SHP77 treated with DMSO at 0.1 percent for 48 hours (cell line): Measurements from ENCODE around the gene ARHGEF28.

ENCODE experiments used
- DNase-seq: peaks from one replicate; lab custom pipeline; 2025; lab: John Stamatoyannopoulos, UW

Gene ARHGEF28

DNA sequence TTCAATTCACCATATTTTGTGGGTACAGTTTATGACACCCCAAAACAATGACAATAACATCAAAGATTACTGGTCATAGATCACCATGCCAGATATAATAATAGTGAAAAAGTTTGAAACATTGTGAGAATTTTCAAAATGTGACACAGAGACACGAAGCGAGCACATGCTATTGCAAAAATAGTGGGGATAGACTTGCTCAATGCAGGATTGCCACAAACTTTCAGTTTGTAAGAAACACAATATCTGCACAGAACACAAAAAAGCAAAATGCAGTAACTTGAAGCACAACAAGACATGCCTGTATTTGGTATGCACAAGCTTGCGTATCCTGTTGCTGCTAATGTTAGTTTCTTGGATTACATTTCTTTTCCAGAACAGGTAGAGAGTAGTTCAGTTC is 35.8 kb downstream of the ARHGEF28 start:
- no peak for DNase-seq

DNA sequence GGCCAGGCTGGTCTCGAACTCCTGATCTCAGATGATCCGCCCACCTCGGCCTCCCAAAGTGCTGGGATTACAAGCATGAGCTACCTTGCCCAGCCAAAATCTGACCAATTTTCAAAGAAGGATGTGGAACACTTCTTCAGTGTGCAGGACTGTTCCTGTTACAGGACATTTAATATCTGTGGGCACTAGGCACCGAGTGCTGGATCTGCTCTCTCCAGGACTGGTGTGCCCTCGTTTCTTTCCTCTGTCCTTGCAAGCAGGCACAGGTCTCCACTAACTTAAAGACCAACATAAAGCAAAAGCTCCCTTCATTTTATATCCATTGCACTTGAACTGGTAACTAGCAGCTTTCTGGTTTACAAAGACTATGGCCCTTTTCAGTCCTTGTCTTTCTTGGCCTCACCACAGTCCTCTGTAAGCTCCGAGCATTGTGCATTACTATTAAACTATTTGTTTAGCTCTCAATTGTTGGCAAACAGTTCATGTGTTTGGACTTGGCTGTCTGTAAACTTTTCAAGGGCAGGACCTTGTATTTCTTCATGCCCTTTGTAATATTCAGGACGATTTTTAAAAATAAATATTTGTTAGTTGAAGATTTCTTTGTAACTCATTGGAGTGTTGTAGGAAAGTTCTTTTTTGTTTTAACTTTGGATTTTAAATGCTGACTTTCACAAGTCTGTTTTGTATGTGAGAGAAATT is 37.3 kb downstream of the ARHGEF28 start:
- no peak for DNase-seq

DNA sequence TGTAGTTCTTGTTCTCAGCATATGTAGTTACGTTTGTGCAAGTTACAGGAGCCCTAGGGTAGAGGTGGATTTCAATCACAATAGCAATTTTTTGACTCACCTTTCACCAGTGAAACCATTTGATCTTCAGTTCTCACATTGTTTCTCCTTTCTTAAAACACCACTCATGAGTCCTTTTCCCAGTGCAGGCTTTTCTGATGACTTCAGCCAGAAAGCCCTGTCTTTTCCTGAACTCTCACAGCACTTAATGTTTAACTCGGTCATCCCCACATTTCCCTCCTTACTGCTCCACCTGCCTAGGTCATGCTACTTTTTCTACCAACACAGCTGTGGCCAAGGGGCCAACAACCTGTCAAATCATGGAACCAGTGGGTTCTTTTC is 37.9 kb downstream of the ARHGEF28 start:
- DNase-seq, result no peak

DNA sequence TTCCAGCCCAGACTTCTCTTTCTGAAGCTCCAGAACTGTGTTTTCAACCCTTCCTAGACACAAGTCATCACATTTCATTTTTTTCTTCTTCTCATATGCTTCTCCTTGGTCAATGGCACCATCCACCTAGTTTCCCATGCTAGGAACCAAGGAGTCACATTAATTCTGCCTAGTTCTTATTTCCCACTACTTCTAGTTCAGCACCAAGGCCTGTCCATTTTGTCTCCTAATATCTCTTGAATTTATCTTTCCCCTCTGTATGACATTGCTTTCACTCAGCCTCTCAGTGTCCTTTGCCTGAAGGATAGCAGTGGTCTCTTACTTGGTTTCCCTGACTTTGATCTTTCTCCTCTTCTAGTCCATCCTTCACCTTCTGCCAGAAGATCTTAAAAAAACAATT is 38.8 kb downstream of the ARHGEF28 start:
- DNase-seq, result no peak

DNA sequence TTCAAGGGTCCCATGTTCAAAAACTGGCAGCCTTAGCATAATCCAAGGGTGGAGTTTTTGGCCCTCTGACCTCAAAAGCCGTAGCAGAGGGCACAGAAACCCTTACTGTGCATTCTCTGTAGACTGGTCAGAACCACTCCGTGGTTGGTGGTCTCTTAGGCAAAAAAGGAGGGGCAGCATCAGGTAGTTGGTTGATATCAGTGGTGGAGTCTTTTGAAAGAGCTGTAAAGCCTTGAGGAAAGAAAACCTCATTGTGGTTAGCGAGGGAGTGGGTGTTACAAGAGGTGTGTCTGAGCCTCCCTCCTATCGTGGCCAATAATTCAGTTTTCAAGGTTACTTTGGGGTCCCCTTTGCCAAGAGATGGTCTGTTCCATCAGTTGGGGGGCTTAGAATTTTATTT is 40.9 kb downstream of the ARHGEF28 start:
- no peak for DNase-seq

DNA sequence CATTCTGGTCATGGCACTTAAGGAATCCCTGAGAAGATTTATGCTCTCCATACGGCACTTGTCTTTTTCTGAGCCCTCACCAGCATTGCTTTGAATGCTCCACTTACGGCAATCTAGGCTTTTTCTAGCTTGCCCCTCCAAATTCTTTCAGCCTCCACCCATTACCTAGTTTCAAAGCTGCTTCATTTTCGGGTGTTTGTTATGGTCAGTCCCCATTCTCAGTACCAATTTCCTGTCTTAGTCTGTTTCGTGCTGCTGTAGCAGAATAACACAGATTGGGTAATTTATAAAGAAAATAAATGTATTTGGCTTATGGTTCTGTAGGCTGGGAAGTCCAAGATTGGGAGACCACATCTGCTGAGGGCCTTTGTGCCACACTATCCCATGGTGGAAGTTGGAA is 42.0 kb downstream of the ARHGEF28 start:
- DNase-seq, result no peak

DNA sequence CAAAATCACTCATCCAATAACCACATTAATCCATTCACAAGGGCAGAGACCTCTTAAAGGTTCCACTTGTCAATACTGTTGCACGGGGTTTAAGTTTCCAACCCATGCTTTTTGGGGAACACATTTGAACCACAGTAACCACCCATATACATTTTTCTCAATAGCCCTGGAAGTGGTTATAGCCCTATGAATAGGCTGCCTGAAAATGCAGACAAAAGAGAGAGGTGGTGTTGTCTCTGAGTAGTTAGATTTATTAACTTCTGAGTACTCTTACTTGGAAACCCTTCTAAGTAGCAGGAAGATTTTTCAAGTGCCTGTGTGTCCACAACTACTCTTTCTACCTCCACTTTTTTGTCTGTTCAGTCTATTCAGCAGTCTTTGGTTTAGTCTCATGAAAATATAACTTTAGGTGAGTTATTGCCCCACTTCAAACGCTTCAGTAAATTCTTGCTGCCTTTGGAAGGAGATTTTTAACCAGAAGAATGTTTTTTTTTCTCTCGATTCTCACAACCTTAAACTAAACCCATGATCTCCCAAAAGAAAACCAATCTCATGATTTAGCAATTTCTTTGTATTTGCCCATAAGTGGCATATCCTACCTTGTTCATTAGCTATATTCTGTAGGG is 42.6 kb downstream of the ARHGEF28 start:
- DNase-seq, result no peak

DNA sequence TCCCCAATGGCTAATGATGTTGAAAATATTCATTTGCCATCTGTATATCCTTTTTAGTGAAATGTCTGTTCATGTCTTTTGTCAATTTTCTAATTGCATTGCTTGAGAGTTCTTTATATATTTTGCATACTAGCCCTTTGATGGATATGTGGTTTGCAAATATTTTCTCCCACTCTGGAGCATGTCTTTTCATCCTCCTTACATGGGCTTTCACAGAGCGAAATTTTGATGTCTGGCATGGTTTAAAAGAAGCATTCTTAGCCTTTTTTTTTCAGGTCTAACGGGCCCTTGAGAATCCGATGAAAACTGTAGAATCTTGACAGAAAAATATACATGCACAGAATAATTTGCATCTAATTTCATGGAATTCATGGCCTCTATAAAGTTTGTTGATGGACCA is 44.7 kb downstream of the ARHGEF28 start:
- DNase-seq, result no peak

DNA sequence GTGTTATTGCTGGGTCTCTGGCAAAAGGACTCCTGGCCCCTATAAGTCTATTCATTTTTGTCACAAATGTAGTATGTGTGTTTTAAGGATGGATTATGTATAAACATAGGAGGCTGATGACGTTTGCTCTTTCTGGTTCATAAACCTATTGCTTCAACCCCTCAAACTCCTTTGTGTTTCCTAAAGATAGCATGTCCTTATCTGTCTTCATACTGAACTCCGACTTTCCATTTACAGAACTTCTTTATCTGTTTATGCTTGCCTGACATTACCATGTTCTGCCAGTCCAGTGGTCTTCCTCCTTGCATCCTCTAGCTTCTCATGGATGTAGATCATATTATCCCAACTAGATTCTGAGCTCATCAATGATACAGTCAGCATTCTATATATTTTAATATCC is 46.1 kb downstream of the ARHGEF28 start:
- DNase-seq, result no peak

DNA sequence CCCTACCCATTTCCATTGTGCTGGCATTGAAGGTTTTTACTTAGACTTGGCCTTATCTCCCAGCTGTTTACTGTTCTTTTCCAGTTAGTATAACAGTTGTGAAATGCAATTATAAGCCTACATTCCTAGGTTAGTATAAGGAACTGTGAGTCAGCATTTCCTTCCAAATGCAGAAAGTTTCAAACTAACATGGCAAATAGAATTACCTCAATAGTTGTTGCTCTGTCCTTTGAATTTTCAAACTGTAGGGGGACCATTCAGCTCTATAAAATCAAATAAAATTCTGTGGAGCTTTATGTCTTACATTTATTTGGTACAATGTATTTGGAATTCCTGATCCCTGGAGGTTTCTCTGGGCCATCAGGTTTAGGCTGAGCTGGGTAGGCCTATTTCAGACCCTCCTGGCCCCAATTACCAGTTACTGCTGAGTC is 47.2 kb downstream of the ARHGEF28 start:
- no peak for DNase-seq

DNA sequence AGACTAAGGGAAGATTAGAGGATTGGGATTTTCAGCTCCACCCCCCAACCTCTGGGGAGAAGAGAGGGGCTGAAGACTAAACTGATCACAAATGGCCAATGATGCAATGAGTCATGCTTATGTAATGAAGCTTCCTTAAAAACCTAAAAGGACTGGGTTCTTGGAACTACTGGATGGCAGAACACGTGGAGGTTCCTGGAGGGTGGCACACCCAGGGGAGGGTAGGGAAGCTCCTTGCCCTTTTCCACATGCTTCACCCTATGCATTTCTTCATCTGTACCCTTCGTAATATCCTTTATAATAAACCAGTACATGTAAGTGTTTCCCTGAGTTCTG is 48.6 kb downstream of the ARHGEF28 start:
- no peak for DNase-seq

DNA sequence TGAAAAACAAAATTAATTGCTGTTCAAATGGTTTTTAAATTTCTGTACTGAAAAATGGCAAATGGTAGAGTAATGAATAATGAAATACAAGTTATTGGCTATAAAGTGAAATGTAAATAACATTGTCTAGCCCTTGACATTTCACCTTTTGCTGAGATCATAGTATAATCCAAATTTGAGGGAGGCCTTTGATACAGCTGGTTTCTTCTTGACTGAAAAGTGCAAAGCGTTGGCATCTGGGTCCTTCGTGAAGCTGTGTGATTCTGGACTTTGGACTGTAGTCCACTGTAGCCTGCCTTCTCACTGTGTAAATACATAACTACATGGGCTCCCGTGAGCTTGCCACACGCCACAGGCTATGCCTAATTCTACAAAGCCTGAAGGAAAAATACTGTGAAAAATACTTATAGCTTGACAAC is 52.3 kb downstream of the ARHGEF28 start:
- DNase-seq, result no peak

DNA sequence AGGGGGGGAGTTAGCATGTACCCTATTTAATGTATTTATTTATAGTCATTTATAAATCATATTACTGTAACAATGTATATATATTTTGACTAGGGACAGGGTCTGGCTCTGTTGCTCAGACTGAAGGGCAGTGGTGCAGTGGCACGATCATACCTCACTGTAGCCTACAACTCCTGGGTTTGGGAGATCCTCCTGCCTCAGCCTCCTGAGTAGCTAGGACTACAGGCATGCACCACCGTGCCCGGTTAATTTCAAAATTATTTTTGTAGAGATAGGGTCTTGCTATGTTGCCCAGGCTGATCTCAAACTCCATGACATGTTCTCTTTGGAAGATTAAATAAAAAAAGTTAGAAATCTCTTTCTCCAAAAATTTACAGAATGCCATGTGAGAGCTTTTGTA is 52.8 kb downstream of the ARHGEF28 start:
- no peak for DNase-seq

DNA sequence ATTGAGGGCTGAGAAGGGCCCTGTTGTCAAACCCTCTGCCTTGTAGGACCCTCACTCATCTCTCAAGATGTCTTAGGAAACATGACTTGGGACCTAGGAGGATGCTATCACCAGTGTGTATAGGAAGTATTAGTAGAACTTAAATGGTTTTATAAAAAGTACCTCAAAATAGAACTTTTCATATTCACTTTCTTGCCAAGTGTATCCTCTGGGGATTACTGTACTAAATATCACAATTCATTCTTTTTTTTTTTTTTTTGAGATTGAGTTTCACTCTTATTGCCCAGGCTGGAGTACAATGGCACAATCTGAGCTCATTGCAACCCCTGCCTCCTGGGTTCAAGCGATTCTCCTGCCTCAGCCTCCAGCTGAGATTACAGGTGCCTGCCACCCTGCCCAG is 56.2 kb downstream of the ARHGEF28 start:
- DNase-seq, result no peak

DNA sequence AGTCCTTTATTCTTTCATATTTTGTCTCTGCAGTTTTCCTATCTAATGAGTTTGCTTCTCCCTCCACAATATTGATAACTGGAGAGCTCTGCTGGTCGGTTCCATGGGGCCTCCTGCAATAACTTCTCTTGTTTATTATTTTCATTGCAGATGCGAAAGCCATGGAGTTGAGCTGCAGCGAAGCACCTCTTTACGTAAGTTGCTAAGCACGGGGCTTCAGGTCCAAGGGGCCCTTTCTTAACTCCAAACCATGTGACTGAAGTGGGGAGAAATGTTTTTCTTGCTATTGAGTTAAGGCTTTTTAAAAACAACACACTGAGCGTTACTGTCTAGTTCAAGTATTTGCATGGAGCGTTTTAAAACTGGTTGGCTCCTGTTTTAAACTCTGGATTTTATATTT is 58.7 kb downstream of the ARHGEF28 start:
- DNase-seq, result no peak

DNA sequence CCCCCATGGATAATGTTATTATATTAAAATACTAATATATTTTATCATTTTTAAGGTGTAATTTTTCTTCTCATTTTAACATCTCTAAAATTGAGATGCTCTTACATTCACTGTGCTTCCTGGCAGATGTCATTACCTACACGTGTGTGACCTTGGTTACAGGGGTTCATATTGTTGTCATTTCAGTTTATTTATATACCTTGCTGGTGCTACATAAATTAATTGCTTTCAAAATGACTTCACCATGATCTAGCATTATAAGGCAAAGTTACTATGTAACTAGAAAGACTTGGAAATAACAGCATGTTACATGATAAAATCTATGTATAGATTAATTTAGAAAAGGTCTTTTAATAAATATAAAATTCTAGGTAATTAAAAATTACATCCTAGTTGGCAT is 60.9 kb downstream of the ARHGEF28 start:
- no peak for DNase-seq

DNA sequence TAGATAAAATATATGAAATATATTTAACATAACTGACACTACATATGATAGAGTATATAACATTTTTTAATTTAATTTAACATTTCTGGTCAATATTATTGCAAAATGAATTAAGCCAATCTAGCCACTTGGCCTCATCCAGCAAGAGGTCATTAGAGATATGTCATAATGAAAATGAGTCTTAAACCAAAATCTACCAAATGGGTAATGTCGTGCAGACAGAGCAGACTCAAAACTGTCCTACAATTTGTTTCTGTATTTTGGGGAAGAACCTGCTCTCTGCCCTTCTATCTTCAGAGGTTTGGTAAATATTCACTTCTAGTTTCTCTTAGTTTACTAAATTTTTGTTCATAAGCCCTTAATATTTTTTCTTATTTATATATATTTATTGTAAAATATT is 61.4 kb downstream of the ARHGEF28 start:
- DNase-seq, result no peak

DNA sequence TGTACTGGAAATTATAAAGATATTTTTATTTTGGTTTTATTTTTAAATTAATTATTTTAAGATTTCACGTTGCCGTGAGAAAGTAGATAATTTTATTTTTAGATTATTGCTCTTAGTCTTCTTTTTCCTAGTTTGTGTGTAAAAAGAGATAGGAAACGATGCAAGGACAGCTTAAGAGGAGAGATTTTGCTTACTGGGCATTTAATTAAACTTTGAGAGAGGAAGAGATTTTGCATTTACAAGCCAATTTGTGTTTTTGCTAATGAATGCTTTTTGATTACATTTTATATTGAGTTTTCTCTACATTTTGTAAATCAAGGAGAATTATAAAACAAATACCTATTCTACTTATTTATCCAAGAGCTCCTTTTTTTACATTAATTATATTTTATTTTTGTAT is 64.0 kb downstream of the ARHGEF28 start:
- no peak for DNase-seq

DNA sequence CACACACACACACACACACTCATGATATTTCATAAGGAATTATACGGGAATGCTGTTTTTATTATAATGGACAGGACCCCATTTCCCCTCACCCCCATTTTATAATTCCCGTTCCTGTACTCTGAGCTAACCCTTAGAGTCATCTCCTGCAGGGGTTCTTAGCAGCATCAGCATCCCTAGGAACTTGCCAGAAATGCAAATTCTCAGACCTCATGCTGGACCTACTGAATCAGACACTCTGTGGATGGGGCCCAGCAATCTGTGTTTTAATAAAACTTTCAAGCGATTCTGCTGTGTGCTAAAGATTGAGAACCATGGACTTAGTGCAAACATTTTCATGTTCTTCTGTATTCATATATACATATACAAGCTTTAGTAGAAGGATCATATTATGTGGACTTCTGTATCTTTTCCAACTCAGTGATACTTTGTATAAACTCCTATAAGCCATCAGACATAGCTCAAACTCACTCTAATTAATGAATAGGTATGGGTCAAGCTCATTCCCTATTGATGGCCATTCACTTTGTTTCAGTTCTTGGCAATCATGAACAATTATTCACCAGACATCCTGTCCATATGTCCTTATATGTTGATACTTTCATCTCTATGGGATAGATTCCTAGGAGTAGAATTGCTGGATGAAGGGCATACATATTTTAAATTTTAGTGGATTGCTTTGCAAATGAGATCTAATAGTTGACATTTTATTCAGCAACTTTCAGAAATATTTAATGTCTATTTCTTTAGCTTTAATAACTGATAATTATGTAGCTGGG is 65.5 kb downstream of the ARHGEF28 start:
- DNase-seq, result no peak

DNA sequence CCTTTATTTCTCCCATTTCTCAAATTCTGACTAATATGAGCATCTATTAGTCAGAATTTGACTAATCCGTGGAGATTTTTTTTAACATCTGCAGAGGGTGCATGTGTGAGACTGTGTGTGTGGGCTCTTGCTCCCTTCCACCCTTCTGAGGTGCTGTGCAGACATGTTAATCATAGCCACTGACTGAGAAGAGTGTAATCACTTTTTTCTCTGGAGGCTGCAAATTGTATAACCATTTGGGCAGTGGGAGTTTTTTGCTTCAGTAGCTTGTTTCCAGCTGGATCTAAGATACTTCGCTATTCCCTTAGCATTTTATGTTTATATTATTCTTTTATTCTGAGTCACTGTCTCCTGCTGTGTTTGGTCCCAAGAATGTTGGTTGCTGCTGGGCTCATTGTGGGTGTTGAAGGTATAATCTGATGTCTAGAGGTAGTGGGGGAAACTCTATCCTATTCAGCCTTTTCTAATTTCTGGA is 66.2 kb downstream of the ARHGEF28 start:
- no peak for DNase-seq

DNA sequence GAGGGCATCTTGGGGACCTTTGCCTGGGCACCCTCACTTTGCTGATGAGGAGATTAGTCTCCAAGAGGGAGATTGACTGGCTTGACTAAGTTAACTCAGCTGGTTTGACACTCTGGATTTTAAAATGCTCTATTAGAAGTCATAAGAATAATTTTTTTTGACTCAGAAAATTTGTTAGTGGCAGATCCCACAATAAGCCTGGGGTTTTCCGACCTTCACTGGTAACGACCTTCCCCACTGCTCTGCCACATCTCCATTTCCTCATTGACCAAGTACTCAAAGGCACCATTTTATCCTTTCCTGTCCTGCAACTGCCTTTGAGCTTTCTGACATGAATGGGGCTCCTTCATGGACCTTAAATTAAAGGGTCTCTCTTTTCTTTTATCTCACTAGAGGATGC is 67.0 kb downstream of the ARHGEF28 start:
- DNase-seq, result no peak

DNA sequence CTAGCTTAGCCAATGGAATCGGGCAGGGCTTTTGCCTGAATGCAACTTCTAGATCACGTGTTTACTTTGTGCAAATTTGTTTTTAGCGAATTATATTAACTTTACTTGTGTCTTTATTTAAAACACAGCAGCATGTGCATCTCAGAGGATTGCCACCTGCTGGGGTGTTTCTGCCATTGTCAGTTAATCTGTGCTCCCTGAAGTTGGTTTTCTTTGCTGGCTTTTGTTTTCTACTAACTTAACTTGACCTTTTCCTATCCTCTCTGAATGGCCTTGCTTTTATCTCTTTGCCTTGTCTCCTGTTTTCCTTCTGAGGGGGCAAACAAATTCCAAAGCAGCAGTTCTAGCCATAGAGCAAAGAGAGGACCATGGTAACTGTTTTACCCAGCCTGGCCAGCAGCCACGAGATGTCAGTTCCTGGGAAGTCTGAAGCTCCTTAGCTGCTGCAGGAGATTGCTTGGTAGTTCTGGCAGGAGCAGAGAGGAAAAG is 67.6 kb downstream of the ARHGEF28 start:
- DNase-seq, result no peak

DNA sequence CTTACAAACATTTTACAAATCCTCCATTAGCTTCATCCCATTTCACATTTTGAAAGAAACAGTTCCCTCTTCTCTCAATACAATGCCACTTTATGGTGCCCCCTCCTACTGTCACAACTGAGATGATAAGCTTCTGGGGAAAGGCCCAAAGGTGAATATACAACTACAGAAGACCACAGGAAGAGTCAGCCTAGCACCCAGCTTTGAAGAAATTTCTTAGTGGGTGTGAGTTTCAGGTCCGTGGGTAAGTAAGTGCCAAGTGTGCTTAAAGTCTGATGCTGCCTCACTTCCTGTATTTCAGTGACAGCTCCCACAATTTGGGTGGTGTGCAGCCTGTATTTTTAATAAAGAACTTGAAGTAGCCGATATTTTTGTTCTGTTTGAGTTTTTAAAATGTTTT is 68.1 kb downstream of the ARHGEF28 start:
- DNase-seq, result no peak
